ENCODE results near the gene IL17REL. TPM values are rescaled to one million over a fixed set of nuclear protein-coding genes. Genes with fewer than 3 reads are reported as not detected.

Gene IL17REL
- total and polyA plus RNA-seq, 2 of the 13 experiments (the other 11 are each of a cell fraction or from before 2014, with no cell fraction given), result not detected

DNA sequence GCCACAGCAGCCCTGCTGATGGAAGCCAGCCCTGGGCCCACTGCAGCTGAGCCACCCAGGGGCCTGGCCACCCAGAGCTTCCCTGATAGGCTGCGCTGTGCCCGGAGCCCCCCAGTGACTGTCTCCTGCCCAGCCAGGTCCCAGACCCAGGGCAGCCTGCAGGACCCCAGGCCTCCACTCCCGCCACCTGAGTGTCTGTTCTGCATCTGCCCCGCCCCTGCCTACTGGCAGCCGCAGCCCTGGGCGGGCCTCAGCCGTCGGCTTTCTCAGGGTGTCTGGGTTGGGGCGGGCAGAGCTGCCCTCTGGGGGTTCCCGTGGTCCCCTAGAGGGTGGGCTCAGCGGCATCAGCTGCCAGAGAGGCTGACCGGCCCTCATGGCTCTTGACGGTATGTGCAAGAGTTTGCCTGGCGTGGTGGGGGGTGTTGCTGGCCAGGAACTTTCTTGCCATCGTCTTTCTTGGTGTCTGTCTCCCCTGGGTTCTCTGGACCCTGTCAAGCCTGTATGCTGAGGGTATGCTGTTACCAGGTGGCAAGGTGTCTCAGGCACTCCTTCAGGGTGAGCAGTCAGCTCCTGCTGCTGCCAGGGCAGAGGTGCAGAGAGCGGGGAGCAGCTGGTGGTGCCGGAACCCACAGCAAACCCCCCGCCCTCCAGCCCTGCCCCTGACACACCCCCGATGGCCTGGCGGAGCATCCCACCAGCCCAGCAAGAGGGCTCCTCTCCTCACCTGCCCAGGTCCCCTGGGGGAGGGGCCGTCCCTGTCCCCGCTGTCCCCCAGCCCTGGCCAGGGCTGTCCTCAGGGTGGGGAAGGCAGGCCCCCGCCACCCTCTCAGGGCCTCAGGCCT lies 64.2 kb downstream of the IL17REL start (continued):
- TF ChIP-seq, protein P1, sequence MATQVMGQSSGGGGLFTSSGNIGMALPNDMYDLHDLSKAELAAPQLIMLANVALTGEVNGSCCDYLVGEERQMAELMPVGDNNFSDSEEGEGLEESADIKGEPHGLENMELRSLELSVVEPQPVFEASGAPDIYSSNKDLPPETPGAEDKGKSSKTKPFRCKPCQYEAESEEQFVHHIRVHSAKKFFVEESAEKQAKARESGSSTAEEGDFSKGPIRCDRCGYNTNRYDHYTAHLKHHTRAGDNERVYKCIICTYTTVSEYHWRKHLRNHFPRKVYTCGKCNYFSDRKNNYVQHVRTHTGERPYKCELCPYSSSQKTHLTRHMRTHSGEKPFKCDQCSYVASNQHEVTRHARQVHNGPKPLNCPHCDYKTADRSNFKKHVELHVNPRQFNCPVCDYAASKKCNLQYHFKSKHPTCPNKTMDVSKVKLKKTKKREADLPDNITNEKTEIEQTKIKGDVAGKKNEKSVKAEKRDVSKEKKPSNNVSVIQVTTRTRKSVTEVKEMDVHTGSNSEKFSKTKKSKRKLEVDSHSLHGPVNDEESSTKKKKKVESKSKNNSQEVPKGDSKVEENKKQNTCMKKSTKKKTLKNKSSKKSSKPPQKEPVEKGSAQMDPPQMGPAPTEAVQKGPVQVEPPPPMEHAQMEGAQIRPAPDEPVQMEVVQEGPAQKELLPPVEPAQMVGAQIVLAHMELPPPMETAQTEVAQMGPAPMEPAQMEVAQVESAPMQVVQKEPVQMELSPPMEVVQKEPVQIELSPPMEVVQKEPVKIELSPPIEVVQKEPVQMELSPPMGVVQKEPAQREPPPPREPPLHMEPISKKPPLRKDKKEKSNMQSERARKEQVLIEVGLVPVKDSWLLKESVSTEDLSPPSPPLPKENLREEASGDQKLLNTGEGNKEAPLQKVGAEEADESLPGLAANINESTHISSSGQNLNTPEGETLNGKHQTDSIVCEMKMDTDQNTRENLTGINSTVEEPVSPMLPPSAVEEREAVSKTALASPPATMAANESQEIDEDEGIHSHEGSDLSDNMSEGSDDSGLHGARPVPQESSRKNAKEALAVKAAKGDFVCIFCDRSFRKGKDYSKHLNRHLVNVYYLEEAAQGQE (IDR thresholded peaks at IDR 0.05; ENCODE audit: borderline replicate concordance in 1 of 2, low read depth in 1 of 2, low read length in 2 of 2), result no peak
- TF ChIP-seq, protein P2, sequence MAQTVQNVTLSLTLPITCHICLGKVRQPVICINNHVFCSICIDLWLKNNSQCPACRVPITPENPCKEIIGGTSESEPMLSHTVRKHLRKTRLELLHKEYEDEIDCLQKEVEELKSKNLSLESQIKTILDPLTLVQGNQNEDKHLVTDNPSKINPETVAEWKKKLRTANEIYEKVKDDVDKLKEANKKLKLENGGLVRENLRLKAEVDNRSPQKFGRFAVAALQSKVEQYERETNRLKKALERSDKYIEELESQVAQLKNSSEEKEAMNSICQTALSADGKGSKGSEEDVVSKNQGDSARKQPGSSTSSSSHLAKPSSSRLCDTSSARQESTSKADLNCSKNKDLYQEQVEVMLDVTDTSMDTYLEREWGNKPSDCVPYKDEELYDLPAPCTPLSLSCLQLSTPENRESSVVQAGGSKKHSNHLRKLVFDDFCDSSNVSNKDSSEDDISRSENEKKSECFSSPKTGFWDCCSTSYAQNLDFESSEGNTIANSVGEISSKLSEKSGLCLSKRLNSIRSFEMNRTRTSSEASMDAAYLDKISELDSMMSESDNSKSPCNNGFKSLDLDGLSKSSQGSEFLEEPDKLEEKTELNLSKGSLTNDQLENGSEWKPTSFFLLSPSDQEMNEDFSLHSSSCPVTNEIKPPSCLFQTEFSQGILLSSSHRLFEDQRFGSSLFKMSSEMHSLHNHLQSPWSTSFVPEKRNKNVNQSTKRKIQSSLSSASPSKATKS (CRISPR knock-in tag; IDR thresholded peaks at IDR 0.05), result no peak
- TF ChIP-seq SOX13 (IDR thresholded peaks at IDR 0.05) (no peak), SOX13 (CRISPR knock-in tag; conservative IDR thresholded peaks at IDR 0.05 in 1 of 2, IDR thresholded peaks at IDR 0.05 in 1 of 2) (no peak; a peak in 1 of 4 replicates), SAP130 (CRISPR knock-in tag; IDR thresholded peaks at IDR 0.05; ENCODE audit: low read depth) (peak; percentile 50), ESRRA (CRISPR knock-in tag; IDR thresholded peaks at IDR 0.05; ENCODE audit: low read depth) (no peak), ZNF619 (CRISPR knock-in tag; IDR thresholded peaks at IDR 0.05) (peak; percentile 10; the same call in 1 of the 2 replicates), NAIF1 (CRISPR knock-in tag; IDR thresholded peaks at IDR 0.05; ENCODE audit: borderline replicate concordance) (no peak), RARG (CRISPR knock-in tag; IDR thresholded peaks at IDR 0.05; ENCODE audit: low read depth) (no peak)
- TF ChIP-seq, protein P3, sequence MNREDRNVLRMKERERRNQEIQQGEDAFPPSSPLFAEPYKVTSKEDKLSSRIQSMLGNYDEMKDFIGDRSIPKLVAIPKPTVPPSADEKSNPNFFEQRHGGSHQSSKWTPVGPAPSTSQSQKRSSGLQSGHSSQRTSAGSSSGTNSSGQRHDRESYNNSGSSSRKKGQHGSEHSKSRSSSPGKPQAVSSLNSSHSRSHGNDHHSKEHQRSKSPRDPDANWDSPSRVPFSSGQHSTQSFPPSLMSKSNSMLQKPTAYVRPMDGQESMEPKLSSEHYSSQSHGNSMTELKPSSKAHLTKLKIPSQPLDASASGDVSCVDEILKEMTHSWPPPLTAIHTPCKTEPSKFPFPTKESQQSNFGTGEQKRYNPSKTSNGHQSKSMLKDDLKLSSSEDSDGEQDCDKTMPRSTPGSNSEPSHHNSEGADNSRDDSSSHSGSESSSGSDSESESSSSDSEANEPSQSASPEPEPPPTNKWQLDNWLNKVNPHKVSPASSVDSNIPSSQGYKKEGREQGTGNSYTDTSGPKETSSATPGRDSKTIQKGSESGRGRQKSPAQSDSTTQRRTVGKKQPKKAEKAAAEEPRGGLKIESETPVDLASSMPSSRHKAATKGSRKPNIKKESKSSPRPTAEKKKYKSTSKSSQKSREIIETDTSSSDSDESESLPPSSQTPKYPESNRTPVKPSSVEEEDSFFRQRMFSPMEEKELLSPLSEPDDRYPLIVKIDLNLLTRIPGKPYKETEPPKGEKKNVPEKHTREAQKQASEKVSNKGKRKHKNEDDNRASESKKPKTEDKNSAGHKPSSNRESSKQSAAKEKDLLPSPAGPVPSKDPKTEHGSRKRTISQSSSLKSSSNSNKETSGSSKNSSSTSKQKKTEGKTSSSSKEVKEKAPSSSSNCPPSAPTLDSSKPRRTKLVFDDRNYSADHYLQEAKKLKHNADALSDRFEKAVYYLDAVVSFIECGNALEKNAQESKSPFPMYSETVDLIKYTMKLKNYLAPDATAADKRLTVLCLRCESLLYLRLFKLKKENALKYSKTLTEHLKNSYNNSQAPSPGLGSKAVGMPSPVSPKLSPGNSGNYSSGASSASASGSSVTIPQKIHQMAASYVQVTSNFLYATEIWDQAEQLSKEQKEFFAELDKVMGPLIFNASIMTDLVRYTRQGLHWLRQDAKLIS (CRISPR knock-in tag; IDR thresholded peaks at IDR 0.05), result no peak
- TF ChIP-seq, protein P4, sequence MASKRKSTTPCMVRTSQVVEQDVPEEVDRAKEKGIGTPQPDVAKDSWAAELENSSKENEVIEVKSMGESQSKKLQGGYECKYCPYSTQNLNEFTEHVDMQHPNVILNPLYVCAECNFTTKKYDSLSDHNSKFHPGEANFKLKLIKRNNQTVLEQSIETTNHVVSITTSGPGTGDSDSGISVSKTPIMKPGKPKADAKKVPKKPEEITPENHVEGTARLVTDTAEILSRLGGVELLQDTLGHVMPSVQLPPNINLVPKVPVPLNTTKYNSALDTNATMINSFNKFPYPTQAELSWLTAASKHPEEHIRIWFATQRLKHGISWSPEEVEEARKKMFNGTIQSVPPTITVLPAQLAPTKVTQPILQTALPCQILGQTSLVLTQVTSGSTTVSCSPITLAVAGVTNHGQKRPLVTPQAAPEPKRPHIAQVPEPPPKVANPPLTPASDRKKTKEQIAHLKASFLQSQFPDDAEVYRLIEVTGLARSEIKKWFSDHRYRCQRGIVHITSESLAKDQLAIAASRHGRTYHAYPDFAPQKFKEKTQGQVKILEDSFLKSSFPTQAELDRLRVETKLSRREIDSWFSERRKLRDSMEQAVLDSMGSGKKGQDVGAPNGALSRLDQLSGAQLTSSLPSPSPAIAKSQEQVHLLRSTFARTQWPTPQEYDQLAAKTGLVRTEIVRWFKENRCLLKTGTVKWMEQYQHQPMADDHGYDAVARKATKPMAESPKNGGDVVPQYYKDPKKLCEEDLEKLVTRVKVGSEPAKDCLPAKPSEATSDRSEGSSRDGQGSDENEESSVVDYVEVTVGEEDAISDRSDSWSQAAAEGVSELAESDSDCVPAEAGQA (IDR thresholded peaks at IDR 0.05; ENCODE audit: low read depth), result no peak; the same call in 1 of the 2 replicates
- TF ChIP-seq, protein P4 (CRISPR knock-in tag; IDR thresholded peaks at IDR 0.05; ENCODE audit: borderline replicate concordance), result no peak

All from HepG2 (cell line).